ENCODE measurements around the gene PDHX.

GRCh38 chr11:35003186-35003585 lies 86.8 kb downstream of the PDHX start:
- TF ChIP-seq CTCF (conservative IDR thresholded peaks at IDR 0.05; ENCODE audit: low read length), result no peak
- no peak for TF ChIP-seq EZH2phosphoT487 (IDR thresholded peaks at IDR 0.05; ENCODE audit: borderline replicate concordance)

Measured in Loucy (cell line).